ENCODE measurements around the gene NUP214.

DNA sequence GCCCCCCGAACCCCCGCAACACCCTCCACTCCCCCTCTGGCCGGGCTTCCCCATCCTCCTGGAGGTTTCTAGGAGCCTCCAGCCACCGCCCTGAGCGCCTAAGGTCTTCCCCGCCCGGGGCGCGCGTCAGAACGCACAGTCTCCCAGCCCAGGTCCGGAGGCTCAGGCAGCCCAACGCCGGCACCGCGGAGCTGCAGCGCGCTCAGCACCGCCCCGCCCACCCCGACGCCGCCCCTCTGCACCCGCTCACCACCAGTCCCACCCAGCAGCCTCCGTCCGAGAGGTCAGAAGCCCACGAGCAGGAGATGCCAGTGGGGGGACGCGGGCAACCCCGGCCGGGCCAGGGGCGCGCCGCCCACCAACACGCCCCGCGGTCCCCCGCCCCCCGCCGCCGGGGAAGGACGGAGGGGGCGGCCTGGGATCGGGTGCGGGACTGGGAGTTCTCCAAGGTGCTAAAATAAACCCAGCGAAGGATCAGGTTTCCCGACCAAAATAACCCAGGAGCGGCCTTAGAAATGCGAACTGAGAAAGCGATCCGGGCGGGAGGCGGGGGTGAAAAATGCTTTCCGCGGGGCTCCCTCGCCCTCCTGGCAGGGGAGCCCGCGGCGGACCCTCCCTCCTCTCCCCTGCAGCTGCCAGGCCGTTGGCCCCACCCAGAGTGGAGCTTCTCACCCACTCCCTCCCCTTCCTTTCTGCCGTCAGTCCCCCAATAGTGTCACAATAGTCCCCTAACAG is 157.5 kb downstream of the NUP214 start:
- no peak for TF ChIP-seq WT1 (tag by site-specific recombination; IDR thresholded peaks at IDR 0.05)
- TF ChIP-seq ZNF623 (tag by site-specific recombination; IDR thresholded peaks at IDR 0.05) = no peak
- TF ChIP-seq, protein P1, sequence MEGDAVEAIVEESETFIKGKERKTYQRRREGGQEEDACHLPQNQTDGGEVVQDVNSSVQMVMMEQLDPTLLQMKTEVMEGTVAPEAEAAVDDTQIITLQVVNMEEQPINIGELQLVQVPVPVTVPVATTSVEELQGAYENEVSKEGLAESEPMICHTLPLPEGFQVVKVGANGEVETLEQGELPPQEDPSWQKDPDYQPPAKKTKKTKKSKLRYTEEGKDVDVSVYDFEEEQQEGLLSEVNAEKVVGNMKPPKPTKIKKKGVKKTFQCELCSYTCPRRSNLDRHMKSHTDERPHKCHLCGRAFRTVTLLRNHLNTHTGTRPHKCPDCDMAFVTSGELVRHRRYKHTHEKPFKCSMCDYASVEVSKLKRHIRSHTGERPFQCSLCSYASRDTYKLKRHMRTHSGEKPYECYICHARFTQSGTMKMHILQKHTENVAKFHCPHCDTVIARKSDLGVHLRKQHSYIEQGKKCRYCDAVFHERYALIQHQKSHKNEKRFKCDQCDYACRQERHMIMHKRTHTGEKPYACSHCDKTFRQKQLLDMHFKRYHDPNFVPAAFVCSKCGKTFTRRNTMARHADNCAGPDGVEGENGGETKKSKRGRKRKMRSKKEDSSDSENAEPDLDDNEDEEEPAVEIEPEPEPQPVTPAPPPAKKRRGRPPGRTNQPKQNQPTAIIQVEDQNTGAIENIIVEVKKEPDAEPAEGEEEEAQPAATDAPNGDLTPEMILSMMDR (tag by site-specific recombination; IDR thresholded peaks at IDR 0.05) = no peak
- TF ChIP-seq, protein P2, sequence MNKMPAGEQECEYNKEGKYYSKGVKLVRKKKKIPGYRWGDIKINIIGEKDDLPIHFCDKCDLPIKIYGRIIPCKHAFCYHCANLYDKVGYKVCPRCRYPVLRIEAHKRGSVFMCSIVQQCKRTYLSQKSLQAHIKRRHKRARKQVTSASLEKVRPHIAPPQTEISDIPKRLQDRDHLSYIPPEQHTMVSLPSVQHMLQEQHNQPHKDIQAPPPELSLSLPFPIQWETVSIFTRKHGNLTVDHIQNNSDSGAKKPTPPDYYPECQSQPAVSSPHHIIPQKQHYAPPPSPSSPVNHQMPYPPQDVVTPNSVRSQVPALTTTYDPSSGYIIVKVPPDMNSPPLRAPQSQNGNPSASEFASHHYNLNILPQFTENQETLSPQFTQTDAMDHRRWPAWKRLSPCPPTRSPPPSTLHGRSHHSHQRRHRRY (tag by site-specific recombination; IDR thresholded peaks at IDR 0.05) = no peak
- no peak for TF ChIP-seq ZNF155 (tag by site-specific recombination; IDR thresholded peaks at IDR 0.05)
- no peak for TF ChIP-seq YY1 (tag by site-specific recombination; IDR thresholded peaks at IDR 0.05)
- TF ChIP-seq, protein P3, sequence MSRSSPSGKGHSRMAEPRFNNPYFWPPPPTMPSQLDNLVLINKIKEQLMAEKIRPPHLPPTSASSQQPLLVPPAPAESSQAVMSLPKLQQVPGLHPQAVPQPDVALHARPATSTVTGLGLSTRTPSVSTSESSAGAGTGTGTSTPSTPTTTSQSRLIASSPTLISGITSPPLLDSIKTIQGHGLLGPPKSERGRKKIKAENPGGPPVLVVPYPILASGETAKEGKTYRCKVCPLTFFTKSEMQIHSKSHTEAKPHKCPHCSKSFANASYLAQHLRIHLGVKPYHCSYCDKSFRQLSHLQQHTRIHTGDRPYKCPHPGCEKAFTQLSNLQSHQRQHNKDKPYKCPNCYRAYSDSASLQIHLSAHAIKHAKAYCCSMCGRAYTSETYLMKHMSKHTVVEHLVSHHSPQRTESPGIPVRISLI (tag by site-specific recombination; IDR thresholded peaks at IDR 0.05) = no peak
- TF ChIP-seq ZNF677 (tag by site-specific recombination; IDR thresholded peaks at IDR 0.05) = no peak
- TF ChIP-seq, protein P4, sequence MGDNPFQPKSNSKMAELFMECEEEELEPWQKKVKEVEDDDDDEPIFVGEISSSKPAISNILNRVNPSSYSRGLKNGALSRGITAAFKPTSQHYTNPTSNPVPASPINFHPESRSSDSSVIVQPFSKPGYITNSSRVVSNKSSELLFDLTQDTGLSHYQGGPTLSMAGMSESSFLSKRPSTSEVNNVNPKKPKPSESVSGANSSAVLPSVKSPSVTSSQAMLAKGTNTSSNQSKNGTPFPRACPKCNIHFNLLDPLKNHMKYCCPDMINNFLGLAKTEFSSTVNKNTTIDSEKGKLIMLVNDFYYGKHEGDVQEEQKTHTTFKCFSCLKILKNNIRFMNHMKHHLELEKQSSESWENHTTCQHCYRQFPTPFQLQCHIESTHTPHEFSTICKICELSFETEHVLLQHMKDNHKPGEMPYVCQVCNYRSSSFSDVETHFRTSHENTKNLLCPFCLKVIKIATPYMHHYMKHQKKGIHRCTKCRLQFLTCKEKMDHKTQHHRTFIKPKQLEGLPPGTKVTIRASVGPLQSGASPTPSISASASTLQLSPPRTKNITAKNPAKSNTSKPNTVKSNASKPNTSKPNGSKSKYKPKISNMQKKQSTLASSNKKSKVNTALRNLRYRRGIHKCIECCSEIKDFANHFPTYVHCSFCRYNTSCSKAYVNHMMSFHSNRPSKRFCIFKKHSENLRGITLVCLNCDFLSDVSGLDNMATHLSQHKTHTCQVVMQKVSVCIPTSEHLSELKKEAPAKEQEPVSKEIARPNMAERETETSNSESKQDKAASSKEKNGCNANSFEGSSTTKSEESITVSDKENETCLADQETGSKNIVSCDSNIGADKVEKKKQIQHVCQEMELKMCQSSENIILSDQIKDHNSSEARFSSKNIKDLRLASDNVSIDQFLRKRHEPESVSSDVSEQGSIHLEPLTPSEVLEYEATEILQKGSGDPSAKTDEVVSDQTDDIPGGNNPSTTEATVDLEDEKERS (tag by site-specific recombination; IDR thresholded peaks at IDR 0.05) = no peak
- TF ChIP-seq, protein P5, sequence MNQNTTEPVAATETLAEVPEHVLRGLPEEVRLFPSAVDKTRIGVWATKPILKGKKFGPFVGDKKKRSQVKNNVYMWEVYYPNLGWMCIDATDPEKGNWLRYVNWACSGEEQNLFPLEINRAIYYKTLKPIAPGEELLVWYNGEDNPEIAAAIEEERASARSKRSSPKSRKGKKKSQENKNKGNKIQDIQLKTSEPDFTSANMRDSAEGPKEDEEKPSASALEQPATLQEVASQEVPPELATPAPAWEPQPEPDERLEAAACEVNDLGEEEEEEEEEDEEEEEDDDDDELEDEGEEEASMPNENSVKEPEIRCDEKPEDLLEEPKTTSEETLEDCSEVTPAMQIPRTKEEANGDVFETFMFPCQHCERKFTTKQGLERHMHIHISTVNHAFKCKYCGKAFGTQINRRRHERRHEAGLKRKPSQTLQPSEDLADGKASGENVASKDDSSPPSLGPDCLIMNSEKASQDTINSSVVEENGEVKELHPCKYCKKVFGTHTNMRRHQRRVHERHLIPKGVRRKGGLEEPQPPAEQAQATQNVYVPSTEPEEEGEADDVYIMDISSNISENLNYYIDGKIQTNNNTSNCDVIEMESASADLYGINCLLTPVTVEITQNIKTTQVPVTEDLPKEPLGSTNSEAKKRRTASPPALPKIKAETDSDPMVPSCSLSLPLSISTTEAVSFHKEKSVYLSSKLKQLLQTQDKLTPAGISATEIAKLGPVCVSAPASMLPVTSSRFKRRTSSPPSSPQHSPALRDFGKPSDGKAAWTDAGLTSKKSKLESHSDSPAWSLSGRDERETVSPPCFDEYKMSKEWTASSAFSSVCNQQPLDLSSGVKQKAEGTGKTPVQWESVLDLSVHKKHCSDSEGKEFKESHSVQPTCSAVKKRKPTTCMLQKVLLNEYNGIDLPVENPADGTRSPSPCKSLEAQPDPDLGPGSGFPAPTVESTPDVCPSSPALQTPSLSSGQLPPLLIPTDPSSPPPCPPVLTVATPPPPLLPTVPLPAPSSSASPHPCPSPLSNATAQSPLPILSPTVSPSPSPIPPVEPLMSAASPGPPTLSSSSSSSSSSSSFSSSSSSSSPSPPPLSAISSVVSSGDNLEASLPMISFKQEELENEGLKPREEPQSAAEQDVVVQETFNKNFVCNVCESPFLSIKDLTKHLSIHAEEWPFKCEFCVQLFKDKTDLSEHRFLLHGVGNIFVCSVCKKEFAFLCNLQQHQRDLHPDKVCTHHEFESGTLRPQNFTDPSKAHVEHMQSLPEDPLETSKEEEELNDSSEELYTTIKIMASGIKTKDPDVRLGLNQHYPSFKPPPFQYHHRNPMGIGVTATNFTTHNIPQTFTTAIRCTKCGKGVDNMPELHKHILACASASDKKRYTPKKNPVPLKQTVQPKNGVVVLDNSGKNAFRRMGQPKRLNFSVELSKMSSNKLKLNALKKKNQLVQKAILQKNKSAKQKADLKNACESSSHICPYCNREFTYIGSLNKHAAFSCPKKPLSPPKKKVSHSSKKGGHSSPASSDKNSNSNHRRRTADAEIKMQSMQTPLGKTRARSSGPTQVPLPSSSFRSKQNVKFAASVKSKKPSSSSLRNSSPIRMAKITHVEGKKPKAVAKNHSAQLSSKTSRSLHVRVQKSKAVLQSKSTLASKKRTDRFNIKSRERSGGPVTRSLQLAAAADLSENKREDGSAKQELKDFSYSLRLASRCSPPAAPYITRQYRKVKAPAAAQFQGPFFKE (tag by site-specific recombination; IDR thresholded peaks at IDR 0.05; ENCODE audit: borderline replicate concordance) = no peak
